ENCODE measurements around the gene GRAP. TPM values are rescaled to one million over a fixed set of nuclear protein-coding genes. Genes with fewer than 3 reads are reported as not detected.

Gene GRAP
- total RNA-seq, 1 experiment from 2014 or later: 0.55 TPM

GRCh38 chr17:18987230-18987610 lies 59.5 kb downstream of the GRAP start:
- H3K9me3 Mint-ChIP-seq: no peaks in the 10 kb centered on the region
- Histone ChIP-seq H3K79me1 (ENCODE audit: insufficient read depth, low read depth, low read length, poor library complexity, severe bottlenecking) (no peaks in the 10 kb centered on the region), H2BK20ac (ENCODE audit: low read depth, low read length, poor library complexity, severe bottlenecking) (no peak overlapping the region), H4K91ac (ENCODE audit: insufficient read length, low read depth, low read length) (no peak overlapping the region), H3K23me2 (ENCODE audit: insufficient read length, low read depth, low read length, poor library complexity, severe bottlenecking) (no peaks in the 10 kb centered on the region), H3K18ac (ENCODE audit: insufficient read length, low read depth, low read length) (no peak overlapping the region), H3K4me2 (ENCODE audit: insufficient read depth, insufficient read length, low read length) (no peak overlapping the region), H3K9me3 (ENCODE audit: control insufficient read depth, low read depth, low read length) (no peaks in the 10 kb centered on the region), H2AFZ (ENCODE audit: low read length) (no peak overlapping the region), H3K56ac (ENCODE audit: insufficient read length, low read depth, low read length) (no peak overlapping the region), H2BK120ac (ENCODE audit: low read depth, low read length, poor library complexity, severe bottlenecking) (no peak overlapping the region), H3K79me2 (ENCODE audit: insufficient read depth, low read length) (no peaks in the 10 kb centered on the region), H3K14ac (ENCODE audit: insufficient read depth, low read length) (no peak overlapping the region), H2BK15ac (ENCODE audit: low read depth, low read length) (no peak overlapping the region), H3K4ac (ENCODE audit: low read depth, low read length) (no peak overlapping the region), H2AK5ac (ENCODE audit: insufficient read length, low read length) (no peak overlapping the region), H2BK5ac (ENCODE audit: insufficient read length, low read length) (no peak overlapping the region), H3K27ac (ENCODE audit: insufficient read length, low read depth, low read length) (no peak overlapping the region), H4K8ac (replicated peaks; ENCODE audit: insufficient read length, low read depth, low read length) (no peak overlapping the region), H4K5ac (ENCODE audit: insufficient read length, low read depth, low read length) (no peak overlapping the region), H3K27me3 (ENCODE audit: insufficient read depth, low read length) (no peaks in the 10 kb centered on the region), H3T11ph (ENCODE audit: low read length) (no peak overlapping the region), H3K23ac (ENCODE audit: insufficient read length, low read depth, low read length) (no peak overlapping the region), H3K9ac (ENCODE audit: extremely low read depth, insufficient read length, low read length) (no peak overlapping the region), H3K4me1 (ENCODE audit: insufficient read depth, low read length) (no peaks in the 10 kb centered on the region), H4K20me1 (ENCODE audit: control insufficient read depth, insufficient read depth, insufficient read length) (no peaks in the 10 kb centered on the region), H2BK12ac (ENCODE audit: insufficient read length, low read depth, low read length) (no peak overlapping the region)
- no peaks in the 10 kb centered on the region for H3K27me3 Mint-ChIP-seq (ENCODE audit: low read depth)
- DNase-seq: no peak
- no peak overlapping the region; a peak in 1 of 7 replicates for H3K27ac Mint-ChIP-seq
- peaks cover 2% of the 10 kb centered on the region in 2 experiments; a peak in 3 of 4 replicates for H3K4me1 Mint-ChIP-seq
- no peak overlapping the region for H3K4me3 Mint-ChIP-seq
- TF ChIP-seq, protein P1, sequence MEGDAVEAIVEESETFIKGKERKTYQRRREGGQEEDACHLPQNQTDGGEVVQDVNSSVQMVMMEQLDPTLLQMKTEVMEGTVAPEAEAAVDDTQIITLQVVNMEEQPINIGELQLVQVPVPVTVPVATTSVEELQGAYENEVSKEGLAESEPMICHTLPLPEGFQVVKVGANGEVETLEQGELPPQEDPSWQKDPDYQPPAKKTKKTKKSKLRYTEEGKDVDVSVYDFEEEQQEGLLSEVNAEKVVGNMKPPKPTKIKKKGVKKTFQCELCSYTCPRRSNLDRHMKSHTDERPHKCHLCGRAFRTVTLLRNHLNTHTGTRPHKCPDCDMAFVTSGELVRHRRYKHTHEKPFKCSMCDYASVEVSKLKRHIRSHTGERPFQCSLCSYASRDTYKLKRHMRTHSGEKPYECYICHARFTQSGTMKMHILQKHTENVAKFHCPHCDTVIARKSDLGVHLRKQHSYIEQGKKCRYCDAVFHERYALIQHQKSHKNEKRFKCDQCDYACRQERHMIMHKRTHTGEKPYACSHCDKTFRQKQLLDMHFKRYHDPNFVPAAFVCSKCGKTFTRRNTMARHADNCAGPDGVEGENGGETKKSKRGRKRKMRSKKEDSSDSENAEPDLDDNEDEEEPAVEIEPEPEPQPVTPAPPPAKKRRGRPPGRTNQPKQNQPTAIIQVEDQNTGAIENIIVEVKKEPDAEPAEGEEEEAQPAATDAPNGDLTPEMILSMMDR (conservative IDR thresholded peaks at IDR 0.05): no peak
- peaks cover 7 to 36% (median 30%) of the 10 kb centered on the region in 3 experiments; a peak in 6 of 7 replicates for H3K36me3 Mint-ChIP-seq (ENCODE audit: insufficient read depth in 1 of 3, low read depth in 3 of 3)
- no CpG with 5 or more reads among the region's 9 CpGs for WGBS (ENCODE audit: extremely low coverage, insufficient read length, low lambda C conversion rate)

Data from H9 (cell line).